ENCODE data around the gene NPLOC4. TPM values are rescaled to one million over a fixed set of nuclear protein-coding genes. Genes with fewer than 3 reads are reported as not detected.

Gene NPLOC4
- total and polyA plus RNA-seq, 2 donors (not counting 1 experiment from before 2014, with no cell fraction given), result 70.2 to 101 TPM

DNA sequence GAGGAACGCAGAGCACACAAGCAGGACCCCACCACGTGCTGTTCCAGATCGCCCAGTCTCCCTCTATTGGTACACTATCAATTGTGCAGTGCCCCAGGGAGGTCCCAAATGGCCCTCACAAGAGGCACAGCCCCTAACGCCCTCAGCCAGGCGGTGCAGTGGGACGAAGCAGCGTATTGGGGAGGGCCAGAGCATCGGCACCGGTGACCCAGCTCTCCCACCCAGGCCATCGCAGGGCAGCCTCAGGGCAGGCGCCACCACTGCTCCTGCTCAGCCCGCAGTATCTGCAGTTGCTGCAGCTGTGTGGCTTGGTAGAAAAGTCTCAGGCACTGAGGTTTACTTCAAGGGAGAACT, 78.8 kb downstream of the NPLOC4 start:
- peaks cover 44% of the 10 kb centered on the region for H3K4me1 Mint-ChIP-seq
- ATAC-seq (ENCODE audit: low read depth) (no peak), DNase-seq (no peak)
- Histone ChIP-seq H3K27ac (ENCODE audit: low read length in 2 of 2) (no peak overlapping the region), H3K27me3 (replicated peaks in 1 of 4; ENCODE audit: control extremely low read depth in 1 of 4, control insufficient read depth in 3 of 4, insufficient read depth in 4 of 4, low read length in 3 of 4) (no peaks in the 10 kb centered on the region), H3K4me1 (ENCODE audit: control insufficient read depth in 2 of 2, insufficient read depth in 2 of 2, low read length in 2 of 2) (peaks cover 41 to 55% of the 10 kb centered on the region in 2 donors), H3K4me2 (replicated peaks; ENCODE audit: low read depth, low read length, poor library complexity, severe bottlenecking) (no peak overlapping the region), H2AFZ (ENCODE audit: insufficient read depth, low read depth, low read length, poor library complexity, severe bottlenecking) (no peak overlapping the region), H3K36me3 (replicated peaks in 1 of 2; ENCODE audit: control extremely low read depth in 1 of 2, control insufficient read depth in 1 of 2, extremely low read depth in 1 of 2, insufficient read depth in 2 of 2, low read length in 1 of 2) (peaks cover 0 to 31% of the 10 kb centered on the region in 2 experiments), H3K79me2 (ENCODE audit: control insufficient read depth, insufficient read depth, low read length) (peaks cover 26% of the 10 kb centered on the region), H3K9ac (ENCODE audit: low read length) (no peak overlapping the region), H3K4me3 (ENCODE audit: control extremely low read depth in 1 of 5, extremely low read depth in 1 of 5, insufficient read depth in 1 of 5, low read depth in 2 of 5, low read length in 4 of 5) (no peak overlapping the region), H4K20me1 (ENCODE audit: control insufficient read depth, insufficient read depth, low read length, poor library complexity, severe bottlenecking) (no peaks in the 10 kb centered on the region), H3K9me3 (ENCODE audit: control extremely low read depth in 1 of 3, control insufficient read depth in 2 of 3, insufficient read depth in 1 of 3, low read length in 2 of 3) (no peaks in the 10 kb centered on the region)
- H3K27me3 Mint-ChIP-seq, result no peaks in the 10 kb centered on the region
- H3K27ac Mint-ChIP-seq, result no peak overlapping the region
- intact Hi-C loops (cut with micrococcal nuclease), result no loop called here
- POLR2A ChIA-PET, result interaction anchor here (1.4 kb wide), 1 partner anchor 40 kb away, joined by 3 read pairs; no protein-coding TSS in a partner anchor
- H3K9me3 Mint-ChIP-seq (ENCODE audit: insufficient read depth), result no peaks in the 10 kb centered on the region
- peak overlapping the region; percentile 10 for H3K4me3 Mint-ChIP-seq
- WGBS (ENCODE audit: insufficient coverage), result 98% methylated on average over 11 of the region's 12 CpGs
- TF ChIP-seq, protein P1, sequence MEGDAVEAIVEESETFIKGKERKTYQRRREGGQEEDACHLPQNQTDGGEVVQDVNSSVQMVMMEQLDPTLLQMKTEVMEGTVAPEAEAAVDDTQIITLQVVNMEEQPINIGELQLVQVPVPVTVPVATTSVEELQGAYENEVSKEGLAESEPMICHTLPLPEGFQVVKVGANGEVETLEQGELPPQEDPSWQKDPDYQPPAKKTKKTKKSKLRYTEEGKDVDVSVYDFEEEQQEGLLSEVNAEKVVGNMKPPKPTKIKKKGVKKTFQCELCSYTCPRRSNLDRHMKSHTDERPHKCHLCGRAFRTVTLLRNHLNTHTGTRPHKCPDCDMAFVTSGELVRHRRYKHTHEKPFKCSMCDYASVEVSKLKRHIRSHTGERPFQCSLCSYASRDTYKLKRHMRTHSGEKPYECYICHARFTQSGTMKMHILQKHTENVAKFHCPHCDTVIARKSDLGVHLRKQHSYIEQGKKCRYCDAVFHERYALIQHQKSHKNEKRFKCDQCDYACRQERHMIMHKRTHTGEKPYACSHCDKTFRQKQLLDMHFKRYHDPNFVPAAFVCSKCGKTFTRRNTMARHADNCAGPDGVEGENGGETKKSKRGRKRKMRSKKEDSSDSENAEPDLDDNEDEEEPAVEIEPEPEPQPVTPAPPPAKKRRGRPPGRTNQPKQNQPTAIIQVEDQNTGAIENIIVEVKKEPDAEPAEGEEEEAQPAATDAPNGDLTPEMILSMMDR (IDR thresholded peaks at IDR 0.05), result no peak
- no peak for TF ChIP-seq EZH2 (IDR thresholded peaks at IDR 0.05; ENCODE audit: borderline replicate concordance, insufficient read depth, low read depth, low read length, poor library complexity, severe bottlenecking)
- CTCF ChIA-PET, result interaction anchor here (1.6 to 1.8 kb wide), 2 partner anchors 20 to 39 kb away, joined by 4 to 5 read pairs; no protein-coding TSS in a partner anchor

GRCh38 chr17:81557276-81558114, 79.4 kb downstream of the NPLOC4 start:
- H3K27ac ChIP-seq (ENCODE audit: low read length in 2 of 2), result no peak overlapping the region
- no peak for DNase-seq
- 94% methylated on average over 20 of the region's 21 CpGs for WGBS (ENCODE audit: insufficient coverage)
- H3K4me1 ChIP-seq (ENCODE audit: control insufficient read depth in 2 of 2, insufficient read depth in 2 of 2, low read length in 2 of 2), result peaks cover 37 to 49% of the 10 kb centered on the region in 2 donors
- no peak overlapping the region for H3K27ac Mint-ChIP-seq
- peaks cover 26% of the 10 kb centered on the region for H3K79me2 ChIP-seq (ENCODE audit: control insufficient read depth, insufficient read depth, low read length)
- no peak overlapping the region for H3K4me3 ChIP-seq (ENCODE audit: control extremely low read depth in 1 of 5, extremely low read depth in 1 of 5, insufficient read depth in 1 of 5, low read depth in 2 of 5, low read length in 4 of 5)
- CTCF ChIA-PET, result interaction anchor here (1.6 to 1.8 kb wide), 2 partner anchors 20 to 39 kb away, joined by 4 to 5 read pairs; no protein-coding TSS in a partner anchor
- no peaks in the 10 kb centered on the region for H3K9me3 Mint-ChIP-seq (ENCODE audit: insufficient read depth)
- H4K20me1 ChIP-seq (ENCODE audit: control insufficient read depth, insufficient read depth, low read length, poor library complexity, severe bottlenecking), result peaks cover 4% of the 10 kb centered on the region
- TF ChIP-seq, protein P1 (IDR thresholded peaks at IDR 0.05), result no peak
- no peak for TF ChIP-seq EZH2 (IDR thresholded peaks at IDR 0.05; ENCODE audit: borderline replicate concordance, insufficient read depth, low read depth, low read length, poor library complexity, severe bottlenecking)
- H2AFZ ChIP-seq (ENCODE audit: insufficient read depth, low read depth, low read length, poor library complexity, severe bottlenecking), result no peak overlapping the region
- no peaks in the 10 kb centered on the region for H3K9me3 ChIP-seq (ENCODE audit: control extremely low read depth in 1 of 3, control insufficient read depth in 2 of 3, insufficient read depth in 1 of 3, low read length in 2 of 3)
- POLR2A ChIA-PET, result interaction anchor here (0.6 to 1.4 kb wide), 2 partner anchors 41 to 297 kb away, joined by 3 to 6 read pairs; no protein-coding TSS in a partner anchor
- H3K36me3 ChIP-seq (replicated peaks in 1 of 2; ENCODE audit: control extremely low read depth in 1 of 2, control insufficient read depth in 1 of 2, extremely low read depth in 1 of 2, insufficient read depth in 2 of 2, low read length in 1 of 2), result peaks cover 0 to 31% of the 10 kb centered on the region in 2 experiments
- ATAC-seq (ENCODE audit: low read depth), result no peak
- H3K4me2 ChIP-seq (replicated peaks; ENCODE audit: low read depth, low read length, poor library complexity, severe bottlenecking), result no peak overlapping the region
- intact Hi-C loops (cut with micrococcal nuclease), result no loop called here
- H3K27me3 ChIP-seq (replicated peaks in 1 of 4; ENCODE audit: control extremely low read depth in 1 of 4, control insufficient read depth in 3 of 4, insufficient read depth in 4 of 4, low read length in 3 of 4), result no peaks in the 10 kb centered on the region
- H3K27me3 Mint-ChIP-seq, result no peaks in the 10 kb centered on the region
- no peak overlapping the region for H3K9ac ChIP-seq (ENCODE audit: low read length)
- peaks cover 42% of the 10 kb centered on the region for H3K4me1 Mint-ChIP-seq
- peak overlapping the region; percentile 10 for H3K4me3 Mint-ChIP-seq
